ENCODE measurements around the gene MSX1. TPM values are rescaled to one million over a fixed set of nuclear protein-coding genes. Genes with fewer than 3 reads are reported as not detected.

The MSX1 gene
- total RNA-seq, 2 experiments from 2014 or later: not detected

DNA sequence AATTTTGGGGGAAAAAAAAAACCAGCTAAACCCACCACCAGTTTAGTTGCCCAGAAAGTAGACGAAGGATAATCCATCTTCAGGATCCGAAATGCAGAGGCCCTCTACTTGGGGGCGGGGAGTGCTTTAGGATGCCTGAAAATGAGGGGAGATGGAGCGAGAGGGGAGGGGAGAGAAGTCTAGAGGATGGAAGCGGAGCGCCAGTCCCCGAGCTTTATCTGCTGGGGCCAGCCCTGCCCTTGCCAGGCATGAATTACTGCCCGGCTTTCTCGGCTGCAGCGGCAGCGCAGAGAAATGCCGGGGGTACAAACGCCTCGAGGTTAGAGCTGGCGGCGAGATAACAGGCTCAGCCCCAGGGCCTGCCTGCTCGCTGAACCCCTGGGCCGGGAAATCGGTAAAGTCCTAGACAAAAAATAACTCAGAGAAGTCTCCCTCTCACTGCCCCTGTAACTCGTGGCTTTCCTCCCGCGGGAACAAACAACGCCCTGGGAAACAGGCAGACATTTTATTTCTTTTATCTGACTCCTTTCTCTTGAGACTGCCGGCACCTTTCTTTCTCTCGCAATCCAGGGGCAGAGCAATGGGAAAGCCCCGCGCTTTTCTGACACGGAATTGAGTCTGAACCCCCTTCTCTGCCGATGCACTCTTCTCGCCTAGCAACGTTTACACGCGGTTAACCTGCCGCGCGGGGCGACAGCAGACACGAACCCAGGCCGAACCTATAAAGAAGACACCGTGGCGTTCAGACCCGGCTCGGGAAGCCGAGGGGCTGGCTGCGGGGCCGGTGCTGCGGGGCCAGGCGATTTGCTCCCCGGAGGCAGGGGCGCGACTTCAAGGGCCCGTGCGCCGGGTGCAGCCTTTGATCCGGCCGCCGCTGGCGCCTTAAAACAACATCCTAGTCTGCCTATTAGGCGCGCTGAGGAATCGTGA lies 3.1 kb upstream of the MSX1 start:
- DNase-seq: no peak
- H3K9me3 Mint-ChIP-seq: no peaks in the 10 kb centered on the region
- ChIA-PET POLR2A (no interaction called here), CTCF (interaction anchor here (0.6 kb wide), 1 partner anchor 8 kb away, joined by 4 read pairs; no protein-coding TSS in a partner anchor)
- H3K27ac Mint-ChIP-seq: peak overlapping the region; percentile 40
- H3K36me3 Mint-ChIP-seq (ENCODE audit: low read depth): peaks cover 9% of the 10 kb centered on the region
- peaks cover 25% of the 10 kb centered on the region for H3K4me1 Mint-ChIP-seq
- peaks cover 78% of the 10 kb centered on the region for H3K27me3 Mint-ChIP-seq
- peak overlapping the region; percentile 35 for H3K4me3 Mint-ChIP-seq

DNA sequence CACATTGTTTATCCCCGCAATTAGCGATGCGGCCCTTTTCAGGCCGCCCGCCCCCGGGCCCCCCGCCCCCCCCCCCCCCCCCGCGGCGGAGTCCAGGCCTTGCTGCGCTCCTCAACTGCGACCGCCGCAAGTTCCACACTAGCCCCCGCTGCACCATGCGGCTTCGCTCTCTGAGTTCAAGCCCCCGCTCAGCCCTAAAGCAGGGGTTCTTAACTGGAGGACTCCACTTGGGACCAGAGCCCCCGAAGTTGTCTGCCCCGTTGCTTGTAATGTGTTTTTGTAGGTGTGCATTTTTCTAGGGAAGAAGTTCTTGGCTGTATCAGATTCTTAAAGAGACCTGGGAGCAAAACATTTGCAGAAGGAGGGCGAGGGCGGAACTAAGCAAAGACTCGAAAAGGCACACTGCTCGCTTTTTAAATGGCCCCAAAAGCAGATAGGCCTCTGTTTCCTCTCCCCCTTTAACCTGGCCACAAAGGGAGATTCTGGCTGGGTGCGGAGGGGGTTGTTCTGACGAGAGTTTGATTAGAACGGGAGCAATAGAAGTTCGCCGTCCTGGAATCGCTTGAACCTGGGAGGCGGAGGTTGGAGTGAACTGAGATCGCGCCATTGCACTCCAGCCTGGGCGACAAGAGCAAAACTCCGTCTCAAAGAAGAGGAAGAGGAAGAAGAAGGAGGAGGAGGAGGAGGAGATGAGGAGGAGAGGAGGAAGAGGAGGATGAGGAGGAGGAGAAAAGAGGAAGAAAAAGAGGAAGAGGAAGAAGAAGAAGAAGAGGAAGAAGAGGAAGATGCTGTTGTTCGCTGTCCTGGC lies 2.3 kb upstream of the MSX1 start:
- H3K9me3 Mint-ChIP-seq: no peaks in the 10 kb centered on the region
- H3K4me1 Mint-ChIP-seq: peaks cover 27% of the 10 kb centered on the region
- DNase-seq: no peak
- H3K36me3 Mint-ChIP-seq (ENCODE audit: low read depth): peaks cover 9% of the 10 kb centered on the region
- no peak overlapping the region for H3K27ac Mint-ChIP-seq
- POLR2A ChIA-PET: no interaction called here
- CTCF ChIA-PET: no interaction called here
- H3K27me3 Mint-ChIP-seq: peaks cover 83% of the 10 kb centered on the region
- H3K4me3 Mint-ChIP-seq: no peak overlapping the region

DNA sequence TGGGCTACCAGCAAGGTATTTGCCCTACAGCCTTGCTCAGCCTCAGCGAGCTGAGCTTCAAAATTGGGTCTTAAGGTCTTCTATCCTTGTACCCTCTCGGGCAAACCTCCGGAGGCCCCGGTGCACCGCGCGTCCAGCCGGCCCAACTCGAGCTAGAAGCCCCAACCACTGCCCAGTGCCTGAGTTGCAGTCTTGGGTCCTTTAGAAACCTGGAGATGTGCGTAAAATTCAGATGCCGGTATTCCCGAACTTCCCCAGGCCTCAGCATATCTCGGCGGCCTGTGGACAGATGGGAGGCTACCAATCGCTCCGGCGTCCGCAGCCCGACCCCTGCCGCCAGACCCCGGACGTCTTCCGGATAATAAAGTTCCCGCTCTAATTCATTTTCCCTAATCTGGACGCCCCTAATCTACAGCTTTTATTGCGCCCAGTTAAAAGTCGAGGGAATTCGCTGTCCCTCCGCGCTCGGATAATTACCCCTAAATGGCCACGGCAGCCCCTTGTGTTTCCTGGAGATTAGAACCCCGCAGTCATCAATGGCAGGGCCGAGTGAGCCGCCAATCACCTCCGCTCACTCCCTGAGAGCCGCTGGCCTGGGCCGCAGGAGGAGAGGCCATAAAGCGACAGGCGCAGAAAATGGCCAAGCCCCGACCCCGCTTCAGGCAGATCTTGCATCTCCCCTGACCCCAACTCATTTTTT lies 1.5 kb upstream of the MSX1 start:
- H3K9me3 Mint-ChIP-seq: no peaks in the 10 kb centered on the region
- POLR2A ChIA-PET: no interaction called here
- CTCF ChIA-PET: no interaction called here
- no peak for DNase-seq
- no peak overlapping the region for H3K4me3 Mint-ChIP-seq
- no peak overlapping the region for H3K27ac Mint-ChIP-seq
- H3K4me1 Mint-ChIP-seq: peaks cover 23% of the 10 kb centered on the region
- H3K36me3 Mint-ChIP-seq (ENCODE audit: low read depth): peaks cover 11% of the 10 kb centered on the region
- H3K27me3 Mint-ChIP-seq: peaks cover 81% of the 10 kb centered on the region

DNA sequence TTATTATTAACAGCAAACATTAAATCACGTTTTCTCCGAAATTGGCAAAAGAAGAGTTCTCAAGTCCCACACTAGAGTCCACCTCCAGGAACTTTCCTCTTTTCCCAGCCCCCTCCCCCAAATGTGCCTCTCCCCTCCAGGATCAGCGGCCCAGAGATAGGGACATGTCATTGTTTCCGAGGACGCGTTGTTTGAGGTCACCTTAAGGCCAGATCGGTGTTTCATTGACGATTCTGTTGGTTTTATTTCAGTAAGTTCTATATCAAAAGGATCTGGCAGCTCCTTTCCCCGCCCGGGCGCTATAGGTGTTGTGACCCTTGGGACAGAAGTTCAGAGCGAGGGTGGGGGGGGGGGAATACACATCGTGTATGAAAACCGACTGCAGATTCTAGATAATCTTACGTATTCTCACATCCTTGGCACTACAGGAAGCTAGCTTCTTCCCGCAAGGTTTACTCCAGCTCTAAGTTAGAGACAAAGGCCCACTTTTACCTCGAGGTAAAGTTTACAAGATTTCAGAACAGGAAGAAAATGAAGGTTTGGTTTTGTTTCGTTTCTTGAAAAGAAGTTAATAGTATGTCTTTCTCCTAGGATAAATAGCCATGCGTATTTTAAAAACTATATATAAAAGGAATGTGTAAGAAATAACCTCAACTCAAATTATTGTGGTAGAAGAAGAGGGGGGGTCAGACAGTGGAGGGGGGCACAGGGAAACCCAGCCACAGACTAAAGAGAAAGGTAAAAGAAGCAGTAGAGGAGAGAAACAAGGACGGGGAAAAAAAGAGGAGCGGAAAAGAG lies 739 bp upstream of the MSX1 start:
- POLR2A ChIA-PET: no interaction called here
- CTCF ChIA-PET: no interaction called here
- H3K36me3 Mint-ChIP-seq (ENCODE audit: low read depth): peaks cover 11% of the 10 kb centered on the region

DNA sequence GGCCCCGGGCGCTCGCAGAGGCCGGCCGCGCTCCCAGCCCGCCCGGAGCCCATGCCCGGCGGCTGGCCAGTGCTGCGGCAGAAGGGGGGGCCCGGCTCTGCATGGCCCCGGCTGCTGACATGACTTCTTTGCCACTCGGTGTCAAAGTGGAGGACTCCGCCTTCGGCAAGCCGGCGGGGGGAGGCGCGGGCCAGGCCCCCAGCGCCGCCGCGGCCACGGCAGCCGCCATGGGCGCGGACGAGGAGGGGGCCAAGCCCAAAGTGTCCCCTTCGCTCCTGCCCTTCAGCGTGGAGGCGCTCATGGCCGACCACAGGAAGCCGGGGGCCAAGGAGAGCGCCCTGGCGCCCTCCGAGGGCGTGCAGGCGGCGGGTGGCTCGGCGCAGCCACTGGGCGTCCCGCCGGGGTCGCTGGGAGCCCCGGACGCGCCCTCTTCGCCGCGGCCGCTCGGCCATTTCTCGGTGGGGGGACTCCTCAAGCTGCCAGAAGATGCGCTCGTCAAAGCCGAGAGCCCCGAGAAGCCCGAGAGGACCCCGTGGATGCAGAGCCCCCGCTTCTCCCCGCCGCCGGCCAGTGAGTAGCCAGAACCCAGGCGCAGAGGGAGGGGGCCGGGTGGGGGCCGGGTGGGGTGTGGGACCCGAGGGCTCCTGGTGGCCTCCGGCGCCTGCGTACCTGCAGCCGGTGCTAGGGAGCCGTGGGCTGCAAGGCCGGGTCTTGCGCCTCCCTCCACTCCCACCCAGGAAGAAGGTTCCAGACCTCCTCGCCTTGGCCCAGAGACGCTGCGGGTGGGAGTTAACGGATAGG lies 534 bp downstream of the MSX1 start:
- Mint-ChIP-seq H3K4me3 (peak overlapping the region; percentile 60), H3K4me1 (peaks cover 17% of the 10 kb centered on the region), H3K27me3 (peaks cover 80% of the 10 kb centered on the region), H3K36me3 (ENCODE audit: low read depth) (peaks cover 11% of the 10 kb centered on the region), H3K27ac (no peak overlapping the region), H3K9me3 (no peaks in the 10 kb centered on the region)
- no peak for DNase-seq
- ChIA-PET CTCF (no interaction called here), POLR2A (no interaction called here)

More for the DNA sequence above, 739 bp upstream of the MSX1 start:
- Mint-ChIP-seq H3K4me3 (no peak overlapping the region), H3K27ac (no peak overlapping the region), H3K9me3 (no peaks in the 10 kb centered on the region), H3K4me1 (peaks cover 17% of the 10 kb centered on the region), H3K27me3 (peaks cover 78% of the 10 kb centered on the region)
- DNase-seq: no peak

DNA sequence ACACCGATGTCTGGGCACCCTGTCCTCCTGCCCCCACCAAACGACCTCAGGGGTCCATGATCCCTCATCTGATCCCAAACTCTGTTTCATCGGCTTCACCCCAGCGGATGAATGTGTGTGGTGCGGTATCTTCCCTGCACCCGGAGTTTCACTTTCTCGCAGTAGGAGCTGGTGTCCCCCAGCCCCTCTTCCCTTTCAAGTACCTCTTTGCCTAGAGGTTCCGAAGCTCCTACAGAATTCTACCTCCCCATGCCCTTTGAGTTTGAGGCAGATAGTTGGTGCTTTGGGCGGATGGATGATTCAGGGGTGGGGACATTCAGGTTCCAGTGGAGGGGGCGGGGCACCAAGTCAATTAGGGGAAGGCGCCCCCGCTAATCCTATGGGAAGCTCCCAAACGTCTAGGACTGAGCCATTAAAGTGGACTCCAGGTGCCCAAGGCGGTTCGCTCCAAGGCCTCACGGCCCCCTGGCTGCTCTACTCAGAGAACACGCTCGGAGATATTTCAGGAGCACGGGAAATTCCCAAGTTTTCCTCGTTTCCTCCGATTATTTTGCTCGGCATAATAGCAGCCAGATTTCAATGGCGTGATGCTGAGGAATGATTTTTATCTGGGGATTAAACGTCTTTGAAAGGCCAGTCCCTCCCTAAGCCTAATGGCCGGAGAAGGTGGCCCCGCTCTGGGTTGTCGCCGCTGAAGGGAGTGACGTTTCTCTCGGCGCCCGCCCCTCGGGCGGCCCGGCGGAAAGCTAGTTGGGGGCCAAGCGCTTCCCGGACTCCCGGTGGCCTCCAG lies 1.3 kb downstream of the MSX1 start:
- CTCF ChIA-PET: no interaction called here
- peak overlapping the region; percentile 61 for H3K27ac Mint-ChIP-seq
- DNase-seq: no peak

DNA sequence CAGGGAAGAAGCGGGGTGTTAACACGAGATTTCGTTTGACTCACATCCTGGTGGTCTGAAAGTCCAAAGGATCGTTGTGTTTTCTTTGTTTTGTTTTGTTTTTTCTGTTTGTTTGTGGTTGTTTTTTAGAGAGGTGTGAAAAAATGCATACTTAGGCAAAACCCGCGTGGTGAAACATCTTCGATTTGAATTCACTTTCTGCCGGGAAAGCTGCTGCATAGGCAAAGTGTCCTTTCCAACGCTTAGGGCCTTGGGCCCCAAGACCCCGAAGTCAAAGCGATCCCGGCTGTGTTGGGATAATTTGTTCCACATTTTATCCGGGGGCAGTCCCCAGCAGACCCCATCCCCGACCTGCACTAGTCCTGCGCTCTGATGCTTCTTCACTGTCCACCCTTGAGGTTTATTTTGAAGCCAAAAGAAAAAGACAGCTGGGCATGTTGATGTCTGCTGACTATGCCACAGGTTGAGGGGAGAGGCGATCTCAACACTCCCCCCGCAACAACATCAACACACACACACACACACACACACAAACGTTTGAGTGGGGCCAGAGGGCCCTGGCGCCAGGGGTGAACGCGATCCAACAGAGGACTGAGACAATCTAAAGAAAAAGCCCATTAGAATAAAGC lies 2.0 kb downstream of the MSX1 start:
- Mint-ChIP-seq H3K4me1 (peaks cover 16% of the 10 kb centered on the region), H3K36me3 (ENCODE audit: low read depth) (peaks cover 13% of the 10 kb centered on the region), H3K9me3 (no peaks in the 10 kb centered on the region), H3K27me3 (peaks cover 77% of the 10 kb centered on the region), H3K27ac (no peak overlapping the region), H3K4me3 (no peak overlapping the region)
- DNase-seq: no peak
- ChIA-PET POLR2A (no interaction called here), CTCF (no interaction called here)

More for the DNA sequence above, 1.3 kb downstream of the MSX1 start:
- H3K4me3 Mint-ChIP-seq: peak overlapping the region; percentile 60
- peaks cover 78% of the 10 kb centered on the region for H3K27me3 Mint-ChIP-seq
- peaks cover 11% of the 10 kb centered on the region for H3K36me3 Mint-ChIP-seq (ENCODE audit: low read depth)
- POLR2A ChIA-PET: no interaction called here
- H3K4me1 Mint-ChIP-seq: peaks cover 17% of the 10 kb centered on the region
- no peaks in the 10 kb centered on the region for H3K9me3 Mint-ChIP-seq

DNA sequence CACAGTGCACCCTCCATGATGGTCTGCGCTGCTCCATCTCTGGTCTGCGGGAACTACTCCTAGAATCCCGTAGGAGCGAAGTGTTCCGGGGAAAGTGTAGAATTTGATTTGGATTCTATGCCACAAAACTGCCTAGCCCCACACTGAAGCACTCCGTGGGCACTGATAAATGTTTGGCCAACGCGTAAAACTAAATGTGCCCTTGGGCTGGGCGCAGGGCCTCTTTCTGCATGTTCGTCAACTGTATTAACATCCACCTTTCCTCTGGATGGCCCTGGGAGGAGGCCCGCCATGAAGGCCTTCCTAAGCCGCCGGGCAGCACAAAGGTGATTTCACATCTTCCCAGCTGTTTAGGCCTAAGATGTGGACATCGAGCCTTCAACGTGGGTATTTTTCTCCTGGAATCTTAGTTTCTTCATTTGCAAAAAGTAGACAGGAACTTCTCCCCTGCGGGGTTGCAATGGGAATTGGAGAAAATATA lies 2.6 kb downstream of the MSX1 start:
- no peak for DNase-seq
- Mint-ChIP-seq H3K4me3 (no peak overlapping the region), H3K4me1 (peaks cover 17% of the 10 kb centered on the region), H3K27ac (no peak overlapping the region), H3K27me3 (peaks cover 78% of the 10 kb centered on the region), H3K9me3 (no peaks in the 10 kb centered on the region), H3K36me3 (ENCODE audit: low read depth) (peaks cover 11% of the 10 kb centered on the region)
- ChIA-PET CTCF (no interaction called here), POLR2A (no interaction called here)

DNA sequence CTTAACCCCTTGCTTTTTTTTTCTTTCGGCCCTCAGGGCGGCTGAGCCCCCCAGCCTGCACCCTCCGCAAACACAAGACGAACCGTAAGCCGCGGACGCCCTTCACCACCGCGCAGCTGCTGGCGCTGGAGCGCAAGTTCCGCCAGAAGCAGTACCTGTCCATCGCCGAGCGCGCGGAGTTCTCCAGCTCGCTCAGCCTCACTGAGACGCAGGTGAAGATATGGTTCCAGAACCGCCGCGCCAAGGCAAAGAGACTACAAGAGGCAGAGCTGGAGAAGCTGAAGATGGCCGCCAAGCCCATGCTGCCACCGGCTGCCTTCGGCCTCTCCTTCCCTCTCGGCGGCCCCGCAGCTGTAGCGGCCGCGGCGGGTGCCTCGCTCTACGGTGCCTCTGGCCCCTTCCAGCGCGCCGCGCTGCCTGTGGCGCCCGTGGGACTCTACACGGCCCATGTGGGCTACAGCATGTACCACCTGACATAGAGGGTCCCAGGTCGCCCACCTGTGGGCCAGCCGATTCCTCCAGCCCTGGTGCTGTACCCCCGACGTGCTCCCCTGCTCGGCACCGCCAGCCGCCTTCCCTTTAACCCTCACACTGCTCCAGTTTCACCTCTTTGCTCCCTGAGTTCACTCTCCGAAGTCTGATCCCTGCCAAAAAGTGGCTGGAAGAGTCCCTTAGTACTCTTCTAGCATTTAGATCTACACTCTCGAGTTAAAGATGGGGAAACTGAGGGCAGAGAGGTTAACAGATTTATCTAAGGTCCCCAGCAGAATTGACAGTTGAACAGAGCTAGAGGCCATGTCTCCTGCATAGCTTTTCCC lies 3.4 kb downstream of the MSX1 start:
- no peak for DNase-seq
- no peak overlapping the region for H3K27ac Mint-ChIP-seq
- no peak overlapping the region for H3K4me3 Mint-ChIP-seq
- peaks cover 9% of the 10 kb centered on the region for H3K36me3 Mint-ChIP-seq (ENCODE audit: low read depth)
- ChIA-PET POLR2A (no interaction called here), CTCF (no interaction called here)
- H3K9me3 Mint-ChIP-seq: no peaks in the 10 kb centered on the region
- peaks cover 17% of the 10 kb centered on the region for H3K4me1 Mint-ChIP-seq
- peaks cover 71% of the 10 kb centered on the region for H3K27me3 Mint-ChIP-seq

DNA sequence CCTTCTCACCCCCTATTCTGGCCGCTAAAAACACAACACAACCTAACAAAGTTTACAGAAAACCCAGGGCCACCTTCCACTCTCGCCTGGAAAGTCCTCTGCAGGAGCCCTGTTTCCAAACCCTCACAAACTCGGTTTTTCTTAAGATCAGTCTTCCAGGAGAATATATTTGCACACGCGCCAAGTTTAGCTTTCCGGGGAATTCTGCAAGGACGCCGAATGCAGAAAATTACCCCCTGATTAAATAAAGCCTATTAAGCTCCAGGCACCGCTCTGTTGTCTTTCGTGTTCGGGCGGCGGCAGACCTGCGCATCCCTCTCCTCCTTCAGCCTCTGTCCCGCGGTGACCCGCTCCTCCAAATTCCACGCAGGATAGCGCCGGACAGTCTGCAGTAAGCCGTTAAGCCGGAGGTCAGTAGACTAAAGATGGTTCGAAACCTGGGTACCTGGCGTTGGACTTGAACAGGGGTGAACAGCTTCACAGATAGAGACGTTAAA lies 5.0 kb downstream of the MSX1 start:
- peaks cover 70% of the 10 kb centered on the region for H3K27me3 Mint-ChIP-seq
- peaks cover 11% of the 10 kb centered on the region for H3K36me3 Mint-ChIP-seq (ENCODE audit: low read depth)
- CTCF ChIA-PET: interaction anchor here (0.6 kb wide), 1 partner anchor 9 kb away, joined by 4 read pairs; no protein-coding TSS in a partner anchor
- H3K4me1 Mint-ChIP-seq: peaks cover 14% of the 10 kb centered on the region
- no peaks in the 10 kb centered on the region for H3K9me3 Mint-ChIP-seq
- no peak overlapping the region for H3K27ac Mint-ChIP-seq
- no peak for DNase-seq
- POLR2A ChIA-PET: no interaction called here
- H3K4me3 Mint-ChIP-seq: no peak overlapping the region
